ENCODE measurements around the gene HINT3. TPM values are rescaled to one million over a fixed set of nuclear protein-coding genes. Genes with fewer than 3 reads are reported as not detected.

The HINT3 gene
- total and polyA plus RNA-seq, 2 experiments from 2014 or later: 1.8 to 8.0 TPM

GRCh38 chr6:125930765-125931418 lies 25.7 kb upstream of the HINT3 start:
- no peak for DNase-seq (ENCODE audit: low spot score)
- Histone ChIP-seq H3K4me2 (no peak overlapping the region), H4K20me1 (replicated peaks; ENCODE audit: insufficient read depth) (no peaks in the 10 kb centered on the region), H3K79me2 (replicated peaks; ENCODE audit: insufficient read depth) (no peaks in the 10 kb centered on the region), H2AFZ (no peak overlapping the region), H3K27me3 (ENCODE audit: insufficient read depth) (no peaks in the 10 kb centered on the region), H3F3A (replicated peaks; ENCODE audit: low read depth) (no peaks in the 10 kb centered on the region), H3K9me2 (ENCODE audit: insufficient read depth) (no peaks in the 10 kb centered on the region), H3K36me3 (ENCODE audit: insufficient read depth) (no peaks in the 10 kb centered on the region), H3K4me1 (ENCODE audit: insufficient read depth) (no peaks in the 10 kb centered on the region), H3K27ac (ENCODE audit: low read depth) (no peak overlapping the region), H3K4me3 (no peak overlapping the region)
- Mint-ChIP-seq H3K4me3 (no peak overlapping the region), H3K27me3 (ENCODE audit: insufficient read depth, low read depth, poor library complexity) (peaks cover 9% of the 10 kb centered on the region), H3K27ac (no peak overlapping the region), H3K4me1 (no peaks in the 10 kb centered on the region), H3K9me3 (0 out of 3 replicates have a peak, but pooled peaks cover 4% of the 10 kb centered on the region), H3K36me3 (ENCODE audit: low read depth) (no peaks in the 10 kb centered on the region)
- TF ChIP-seq JUNB (IDR thresholded peaks at IDR 0.05; ENCODE audit: unreplicated experiment): no peak
- TF ChIP-seq STAT1 (IDR thresholded peaks at IDR 0.05; ENCODE audit: unreplicated experiment): no peak
- TF ChIP-seq CREB1 (CRISPR knock-in tag; IDR thresholded peaks at IDR 0.05; ENCODE audit: low read depth): no peak
- no peak for ATAC-seq

GRCh38 chr6:125931733-125932450 lies 24.7 kb upstream of the HINT3 start:
- H2AFZ ChIP-seq: no peak overlapping the region
- no peak overlapping the region for H3K4me2 ChIP-seq
- 0 out of 3 replicates have a peak, but pooled peaks cover 4% of the 10 kb centered on the region for H3K9me3 Mint-ChIP-seq
- no peak for ATAC-seq
- H3K36me3 Mint-ChIP-seq (ENCODE audit: low read depth): no peaks in the 10 kb centered on the region
- no peaks in the 10 kb centered on the region for H3K4me1 Mint-ChIP-seq
- H3K79me2 ChIP-seq (replicated peaks; ENCODE audit: insufficient read depth): no peaks in the 10 kb centered on the region
- no peaks in the 10 kb centered on the region for H3K36me3 ChIP-seq (ENCODE audit: insufficient read depth)
- H3K4me3 Mint-ChIP-seq: no peak overlapping the region
- H3K27me3 ChIP-seq (ENCODE audit: insufficient read depth): no peaks in the 10 kb centered on the region
- no peak overlapping the region for H3K27ac Mint-ChIP-seq
- no peak overlapping the region for H3K27ac ChIP-seq (ENCODE audit: low read depth)
- no peak for DNase-seq (ENCODE audit: low spot score)
- H3K4me3 ChIP-seq: no peak overlapping the region
- no peaks in the 10 kb centered on the region for H3K4me1 ChIP-seq (ENCODE audit: insufficient read depth)
- no peaks in the 10 kb centered on the region for H3F3A ChIP-seq (replicated peaks; ENCODE audit: low read depth)
- no peaks in the 10 kb centered on the region for H4K20me1 ChIP-seq (replicated peaks; ENCODE audit: insufficient read depth)
- no peaks in the 10 kb centered on the region for H3K9me2 ChIP-seq (ENCODE audit: insufficient read depth)
- H3K27me3 Mint-ChIP-seq (ENCODE audit: insufficient read depth, low read depth, poor library complexity): peaks cover 7% of the 10 kb centered on the region
- TF ChIP-seq ZNF114 (CRISPR knock-in tag; IDR thresholded peaks at IDR 0.05) (no peak), JUNB (IDR thresholded peaks at IDR 0.05; ENCODE audit: unreplicated experiment) (no peak), EZH2 (IDR thresholded peaks at IDR 0.05; ENCODE audit: low read depth, unreplicated experiment) (no peak), POLR2AphosphoS5 (IDR thresholded peaks at IDR 0.05; ENCODE audit: low read depth) (no peak), CREB1 (CRISPR knock-in tag; IDR thresholded peaks at IDR 0.05; ENCODE audit: low read depth) (no peak), NANOG (IDR thresholded peaks at IDR 0.05; ENCODE audit: borderline replicate concordance) (no peak), ETS1 (IDR thresholded peaks at IDR 0.05) (no peak), ZNF331 (CRISPR knock-in tag; IDR thresholded peaks at IDR 0.05; ENCODE audit: low read depth) (no peak), CTCF (conservative IDR thresholded peaks at IDR 0.05; ENCODE audit: low read depth in 2 of 2) (no peak), EZH2phosphoT487 (IDR thresholded peaks at IDR 0.05; ENCODE audit: unreplicated experiment) (no peak), STAT1 (IDR thresholded peaks at IDR 0.05; ENCODE audit: unreplicated experiment) (no peak), REST (IDR thresholded peaks at IDR 0.05; ENCODE audit: unreplicated experiment) (no peak)

Data from GM23338 (cell line).